A549 treated with dexamethasone at 1 μM for 4 hours (cell line): Measurements from ENCODE around the gene WIZ. TPM values are rescaled to one million over a fixed set of nuclear protein-coding genes. Genes with fewer than 3 reads are reported as not detected.

Source experiments
- total RNA-seq: library from RNA; stranded (reverse); fragments of 200-300 nt; extraction: Qiagen RNA extraction; gene quantifications from 5 replicates; pipeline ENCODE4 v1.2.3, GENCODE V29; 2022

WIZ gene
- total RNA-seq = 12.9 to 25.5 TPM (median 24.2 TPM) in 5 replicates

GRCh38 chr19:15449620-15450527, at the start of gene WIZ:
Gene WIZ (minus strand): TSS chr19:15449956. CDS start chr19:15448307, 1,649 bp downstream.

GRCh38 chr19:15479391-15480345, 29.9 kb upstream of the WIZ start, which contains the start of gene PGLYRP2:
Gene PGLYRP2 (minus strand): TSS chr19:15479501. CDS start chr19:15479371, 130 bp downstream.

GRCh38 chr19:15464394-15465385, 14.9 kb upstream of the WIZ start, which contains the start of gene RASAL3:
Gene RASAL3 (minus strand): TSS chr19:15464544. CDS start chr19:15464358, 186 bp downstream.

GRCh38 chr19:15418579-15419412, 31.0 kb downstream of the WIZ start, which contains the start of gene AKAP8L:
Gene AKAP8L (minus strand): TSS chr19:15418988. CDS start chr19:15418923, 65 bp downstream.

GRCh38 chr19:15379083-15379998, 70.4 kb downstream of the WIZ start, which contains the start of gene AKAP8:
Gene AKAP8 (minus strand): TSS chr19:15379787. CDS start chr19:15379731, 56 bp downstream.

Other genes with a start within 250 kb of the WIZ start
- 11.0 to 23.9 TPM (median 20.9 TPM) in 5 replicates for gene NOTCH3, start 249.0 kb downstream of the WIZ start, total RNA-seq
- gene EPHX3, start 217.5 kb downstream of the WIZ start, total RNA-seq = 0.04 to 0.08 TPM (median 0.05 TPM) in 3 of 5 replicates, not detected in the others
- gene BRD4, start 117.4 kb downstream of the WIZ start, total RNA-seq = 18.9 to 36.6 TPM (median 32.2 TPM) in 5 replicates
- 13.8 to 18.4 TPM (median 18.1 TPM) in 5 replicates for gene AKAP8, start 70.2 kb downstream of the WIZ start, total RNA-seq
- 35.3 to 43.1 TPM (median 38.7 TPM) in 5 replicates for gene AKAP8L, start 31.0 kb downstream of the WIZ start, total RNA-seq
- gene RASAL3, start 14.6 kb upstream of the WIZ start, total RNA-seq = not detected in 5 replicates
- not detected in 5 replicates for gene PGLYRP2, start 29.5 kb upstream of the WIZ start, total RNA-seq
- 0.13 to 0.44 TPM (median 0.27 TPM) in 5 replicates for gene CYP4F22, start 58.6 kb upstream of the WIZ start, total RNA-seq
- not detected in 5 replicates for gene CYP4F8, start 165.3 kb upstream of the WIZ start, total RNA-seq
- gene CYP4F3, start 190.9 kb upstream of the WIZ start, total RNA-seq = 2.3 to 4.7 TPM (median 3.9 TPM) in 5 replicates
- 1.6 to 2.8 TPM (median 2.1 TPM) in 5 replicates for gene CYP4F12, start 223.1 kb upstream of the WIZ start, total RNA-seq